Measurements from ENCODE around the gene FOXP1.

DNA sequence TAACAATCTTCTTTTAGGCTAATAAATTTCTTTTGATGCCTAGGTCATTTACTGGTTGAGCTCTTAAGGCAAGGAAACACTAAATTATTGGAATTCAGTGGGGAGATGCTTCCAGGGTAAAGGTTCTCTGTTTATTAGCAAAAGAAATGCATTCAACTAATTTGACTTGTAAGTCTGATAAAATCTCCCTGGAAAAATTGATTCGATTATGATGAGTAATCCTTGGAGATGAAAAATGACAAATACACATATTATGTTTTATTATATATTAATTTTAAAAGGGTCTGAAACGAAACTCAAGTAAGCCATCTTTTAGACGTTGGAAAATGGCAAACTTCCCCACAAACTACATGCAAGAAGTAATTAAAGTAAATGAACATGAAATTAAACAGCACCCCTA is 328.0 kb downstream of the FOXP1 start:
- TF ChIP-seq CTCF (IDR thresholded peaks at IDR 0.05; ENCODE audit: low read length) (no peak), EZH2 (IDR thresholded peaks at IDR 0.05; ENCODE audit: borderline replicate concordance, low read length) (no peak)
